PC-3 (cell line): ENCODE results near the gene FAM135A.

Experiments
- EZH2 ChIP-seq: fragments of 300-600 bp; sonication (generic); IDR thresholded peaks from one replicate; pipeline ENCODE4 v1.6.1; 2017; ENCODE audit warnings: antibody characterized with exemption, mild to moderate bottlenecking, low read length; ENCODE audit not compliant: unreplicated experiment
- TF ChIP-seq, protein P1 (sequence below): fragments of 300-600 bp; sonication (generic); conservative IDR thresholded peaks from 2 replicates; pipeline ENCODE4 v1.5.1; 2017; ENCODE audit warnings: antibody characterized with exemption, low read depth, mild to moderate bottlenecking, low read length

DNA sequence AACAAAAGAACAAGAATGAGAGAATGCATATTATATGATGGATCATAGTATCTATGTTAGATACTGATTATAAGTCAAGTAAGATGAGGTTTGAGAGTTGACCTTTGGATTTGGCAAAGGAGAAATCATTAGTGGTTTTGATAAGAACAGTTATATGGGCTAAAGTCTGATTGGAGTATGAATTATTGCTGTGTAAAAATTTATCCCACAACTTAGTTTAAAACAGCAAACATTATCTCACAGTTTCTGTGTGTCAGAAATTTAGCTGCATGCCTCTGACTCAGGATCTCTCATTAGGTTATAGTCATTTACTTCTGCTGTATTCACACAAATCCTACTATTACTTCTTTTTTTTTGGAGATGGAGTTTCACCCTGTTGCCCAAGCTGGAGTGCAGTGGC lies 56.7 kb downstream of the FAM135A start:
- TF ChIP-seq EZH2 = no peak
- TF ChIP-seq, protein P1, sequence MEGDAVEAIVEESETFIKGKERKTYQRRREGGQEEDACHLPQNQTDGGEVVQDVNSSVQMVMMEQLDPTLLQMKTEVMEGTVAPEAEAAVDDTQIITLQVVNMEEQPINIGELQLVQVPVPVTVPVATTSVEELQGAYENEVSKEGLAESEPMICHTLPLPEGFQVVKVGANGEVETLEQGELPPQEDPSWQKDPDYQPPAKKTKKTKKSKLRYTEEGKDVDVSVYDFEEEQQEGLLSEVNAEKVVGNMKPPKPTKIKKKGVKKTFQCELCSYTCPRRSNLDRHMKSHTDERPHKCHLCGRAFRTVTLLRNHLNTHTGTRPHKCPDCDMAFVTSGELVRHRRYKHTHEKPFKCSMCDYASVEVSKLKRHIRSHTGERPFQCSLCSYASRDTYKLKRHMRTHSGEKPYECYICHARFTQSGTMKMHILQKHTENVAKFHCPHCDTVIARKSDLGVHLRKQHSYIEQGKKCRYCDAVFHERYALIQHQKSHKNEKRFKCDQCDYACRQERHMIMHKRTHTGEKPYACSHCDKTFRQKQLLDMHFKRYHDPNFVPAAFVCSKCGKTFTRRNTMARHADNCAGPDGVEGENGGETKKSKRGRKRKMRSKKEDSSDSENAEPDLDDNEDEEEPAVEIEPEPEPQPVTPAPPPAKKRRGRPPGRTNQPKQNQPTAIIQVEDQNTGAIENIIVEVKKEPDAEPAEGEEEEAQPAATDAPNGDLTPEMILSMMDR = no peak
